ENCODE measurements around the gene LAMA3. TPM values are rescaled to one million over a fixed set of nuclear protein-coding genes. Genes with fewer than 3 reads are reported as not detected.

The LAMA3 gene
- total RNA-seq, 1 donor from 2014 or later = 8.4 TPM

DNA sequence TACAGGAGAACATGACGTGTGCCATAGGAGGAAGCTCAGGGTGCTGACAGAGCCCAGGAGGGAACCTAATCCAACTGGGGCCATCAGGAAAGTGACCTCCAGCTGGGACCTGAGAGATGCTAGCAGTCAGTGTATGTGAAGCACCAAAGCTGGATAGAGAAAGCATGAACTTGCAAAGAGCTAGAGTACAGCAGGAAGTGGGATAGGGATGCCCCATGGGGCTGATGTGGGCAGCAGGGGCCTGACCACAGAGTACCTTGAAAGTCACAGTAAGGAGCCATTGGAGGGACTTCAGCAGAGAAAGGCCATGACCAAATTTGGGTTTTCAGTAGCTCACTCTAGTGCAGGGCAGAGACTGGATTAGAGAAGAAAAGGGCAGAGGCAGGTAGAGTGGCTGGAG lies 233.7 kb downstream of the LAMA3 start:
- Histone ChIP-seq H3K36me3 (ENCODE audit: control insufficient read depth in 3 of 3, insufficient read depth in 3 of 3, low read length in 3 of 3) (peaks cover 0 to 2% (median 0%) of the 10 kb centered on the region in 3 donors), H3K4me1 (ENCODE audit: control insufficient read depth in 3 of 3, insufficient read depth in 3 of 3, low read length in 3 of 3) (no peaks in the 10 kb centered on the region), H3K9ac (ENCODE audit: low read depth in 1 of 3, low read length in 3 of 3) (no peak overlapping the region), H3K9me3 (ENCODE audit: control insufficient read depth in 3 of 3, low read length in 3 of 3) (no peaks in the 10 kb centered on the region), H3K27ac (ENCODE audit: low read depth, low read length) (no peak overlapping the region), H3K27me3 (ENCODE audit: control insufficient read depth in 3 of 3, insufficient read depth in 3 of 3, low read length in 3 of 3) (no peaks in the 10 kb centered on the region), H3K4me3 (ENCODE audit: low read length in 3 of 3) (no peak overlapping the region)

DNA sequence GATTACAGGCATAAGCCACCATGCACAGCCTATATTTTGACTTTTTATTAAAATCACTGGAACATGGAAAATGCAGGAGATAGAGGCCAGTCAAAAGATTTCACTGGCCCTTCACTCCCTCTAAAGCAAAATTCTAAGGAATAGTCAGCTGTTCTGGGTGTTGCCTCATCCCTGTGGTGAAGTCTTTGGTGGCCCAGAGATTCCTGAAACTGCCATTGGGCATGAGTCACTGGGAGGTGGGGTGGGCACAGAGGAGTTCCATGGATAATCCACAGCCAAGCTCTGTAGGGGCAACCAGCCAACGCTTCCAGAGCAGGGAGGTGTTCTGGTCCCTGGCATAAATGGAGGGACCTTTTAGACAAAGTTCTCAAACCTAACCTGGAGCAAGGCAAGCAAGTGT lies 235.6 kb downstream of the LAMA3 start:
- H3K4me1 ChIP-seq (ENCODE audit: control insufficient read depth in 3 of 3, insufficient read depth in 3 of 3, low read length in 3 of 3) = no peaks in the 10 kb centered on the region
- H3K9me3 ChIP-seq (ENCODE audit: control insufficient read depth in 3 of 3, low read length in 3 of 3) = no peaks in the 10 kb centered on the region
- H3K27ac ChIP-seq (ENCODE audit: low read depth, low read length) = no peak overlapping the region
- H3K36me3 ChIP-seq (ENCODE audit: control insufficient read depth in 3 of 3, insufficient read depth in 3 of 3, low read length in 3 of 3) = peaks cover 0 to 2% (median 0%) of the 10 kb centered on the region in 3 donors
- no peak overlapping the region for H3K9ac ChIP-seq (ENCODE audit: low read depth in 1 of 3, low read length in 3 of 3)
- H3K4me3 ChIP-seq (ENCODE audit: low read length in 3 of 3) = no peak overlapping the region
- H3K27me3 ChIP-seq (ENCODE audit: control insufficient read depth in 3 of 3, insufficient read depth in 3 of 3, low read length in 3 of 3) = no peaks in the 10 kb centered on the region

DNA sequence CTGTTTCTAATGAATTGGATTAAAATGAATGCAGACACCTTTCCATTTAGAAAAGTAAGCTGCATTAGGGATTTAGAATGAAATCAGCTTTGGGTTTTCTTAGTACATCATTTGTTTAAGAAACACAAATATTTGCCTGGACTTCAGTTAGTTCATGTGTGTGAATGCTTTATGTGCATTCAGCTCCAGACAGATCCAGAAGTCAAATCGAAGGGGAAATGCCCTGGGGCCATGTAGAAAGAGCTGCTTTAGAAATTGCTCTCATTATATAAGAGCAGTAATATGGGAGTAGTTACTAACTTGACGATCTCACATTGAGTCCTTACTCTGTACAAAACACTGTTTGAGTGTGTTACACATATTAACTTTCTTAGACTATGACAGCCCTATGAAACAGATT lies 237.3 kb downstream of the LAMA3 start:
- Histone ChIP-seq H3K36me3 (ENCODE audit: control insufficient read depth in 3 of 3, insufficient read depth in 3 of 3, low read length in 3 of 3) (no peaks in the 10 kb centered on the region), H3K27ac (ENCODE audit: low read depth, low read length) (no peak overlapping the region), H3K9ac (ENCODE audit: low read depth in 1 of 3, low read length in 3 of 3) (no peak overlapping the region), H3K27me3 (ENCODE audit: control insufficient read depth in 3 of 3, insufficient read depth in 3 of 3, low read length in 3 of 3) (no peaks in the 10 kb centered on the region), H3K4me3 (ENCODE audit: low read length in 3 of 3) (no peak overlapping the region), H3K4me1 (ENCODE audit: control insufficient read depth in 3 of 3, insufficient read depth in 3 of 3, low read length in 3 of 3) (no peaks in the 10 kb centered on the region), H3K9me3 (ENCODE audit: control insufficient read depth in 3 of 3, low read length in 3 of 3) (no peaks in the 10 kb centered on the region)

DNA sequence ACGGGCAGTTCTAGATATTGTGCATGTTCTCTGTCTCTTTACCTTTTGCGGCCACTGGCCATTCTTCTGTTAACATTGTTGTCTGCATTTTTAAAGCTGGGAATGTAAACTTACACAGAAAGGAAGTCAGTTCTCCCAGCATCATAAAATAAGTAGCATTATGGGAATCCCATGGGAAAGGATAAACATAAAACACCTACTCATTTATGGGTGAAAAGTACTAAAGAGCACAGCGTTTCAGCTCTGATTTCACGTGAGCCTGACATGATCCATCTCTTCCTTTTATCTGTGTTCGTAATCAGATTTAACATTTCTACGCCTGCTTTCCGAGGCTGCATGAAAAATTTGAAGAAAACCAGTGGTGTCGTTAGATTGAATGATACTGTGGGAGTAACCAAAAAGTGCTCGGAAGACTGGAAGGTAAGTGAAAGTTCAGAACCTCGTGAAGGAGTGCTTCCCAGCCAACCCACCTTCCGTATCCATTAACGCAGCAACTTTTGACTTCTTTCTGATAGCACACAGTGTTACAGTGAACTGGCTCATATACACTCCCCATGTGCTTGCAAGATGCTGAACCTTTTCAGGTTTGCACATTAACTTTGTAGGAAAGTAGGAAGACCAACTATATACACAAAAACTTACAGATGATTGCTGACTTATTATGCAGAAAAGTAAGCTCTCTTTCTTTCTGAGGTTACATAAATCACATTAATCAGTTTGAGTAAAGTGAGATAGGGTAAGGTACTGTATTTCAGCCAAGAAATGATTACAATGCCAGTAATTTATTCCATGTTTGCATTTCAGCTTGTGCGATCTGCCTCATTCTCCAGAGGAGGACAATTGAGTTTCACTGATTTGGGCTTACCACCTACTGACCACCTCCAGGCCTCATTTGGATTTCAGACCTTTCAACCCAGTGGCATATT lies 238.8 kb downstream of the LAMA3 start:
- Histone ChIP-seq H3K27me3 (ENCODE audit: control insufficient read depth in 3 of 3, insufficient read depth in 3 of 3, low read length in 3 of 3) (no peaks in the 10 kb centered on the region), H3K27ac (ENCODE audit: low read depth, low read length) (no peak overlapping the region)

DNA sequence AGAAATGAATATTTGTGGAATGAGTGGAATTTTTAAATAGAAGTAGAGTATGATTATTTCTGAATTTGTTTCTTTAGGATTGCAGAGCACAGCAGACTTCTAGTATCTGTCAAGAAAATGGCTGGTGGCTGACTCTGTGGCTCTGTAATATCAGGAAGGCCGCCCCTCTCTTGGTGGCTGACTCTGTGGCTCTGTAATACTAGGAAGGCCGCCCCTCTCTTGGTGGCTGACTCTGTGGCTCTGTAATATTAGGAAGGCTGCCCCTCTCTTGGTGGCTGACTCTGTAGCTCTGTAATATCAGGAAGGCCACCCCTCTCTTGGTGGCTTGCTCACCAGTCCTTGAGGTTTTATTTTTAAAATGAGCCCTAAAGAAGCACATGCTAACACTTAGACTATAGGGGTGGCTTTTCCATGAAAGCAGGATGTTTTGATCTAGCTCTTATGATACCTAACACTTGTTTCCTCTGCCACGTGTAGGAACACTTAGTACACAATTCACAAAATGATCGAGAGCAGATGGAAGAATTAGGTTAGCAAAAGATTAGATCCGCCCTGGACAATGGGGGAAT lies 240.2 kb downstream of the LAMA3 start:
- Histone ChIP-seq H3K9ac (ENCODE audit: low read depth in 1 of 3, low read length in 3 of 3) (no peak overlapping the region), H3K27me3 (ENCODE audit: control insufficient read depth in 3 of 3, insufficient read depth in 3 of 3, low read length in 3 of 3) (no peaks in the 10 kb centered on the region), H3K4me1 (ENCODE audit: control insufficient read depth in 3 of 3, insufficient read depth in 3 of 3, low read length in 3 of 3) (no peaks in the 10 kb centered on the region), H3K9me3 (ENCODE audit: control insufficient read depth in 3 of 3, low read length in 3 of 3) (no peaks in the 10 kb centered on the region), H3K4me3 (ENCODE audit: low read length in 3 of 3) (no peak overlapping the region), H3K27ac (ENCODE audit: low read depth, low read length) (no peak overlapping the region), H3K36me3 (ENCODE audit: control insufficient read depth in 3 of 3, insufficient read depth in 3 of 3, low read length in 3 of 3) (peaks cover 0 to 4% (median 0%) of the 10 kb centered on the region in 3 donors)

More for the DNA sequence above, 238.8 kb downstream of the LAMA3 start:
- Histone ChIP-seq H3K9me3 (ENCODE audit: control insufficient read depth in 3 of 3, low read length in 3 of 3) (no peaks in the 10 kb centered on the region), H3K4me3 (ENCODE audit: low read length in 3 of 3) (no peak overlapping the region), H3K4me1 (ENCODE audit: control insufficient read depth in 3 of 3, insufficient read depth in 3 of 3, low read length in 3 of 3) (no peaks in the 10 kb centered on the region), H3K36me3 (ENCODE audit: control insufficient read depth in 3 of 3, insufficient read depth in 3 of 3, low read length in 3 of 3) (peaks cover 0 to 4% (median 0%) of the 10 kb centered on the region in 3 donors), H3K9ac (ENCODE audit: low read depth in 1 of 3, low read length in 3 of 3) (no peak overlapping the region)

DNA sequence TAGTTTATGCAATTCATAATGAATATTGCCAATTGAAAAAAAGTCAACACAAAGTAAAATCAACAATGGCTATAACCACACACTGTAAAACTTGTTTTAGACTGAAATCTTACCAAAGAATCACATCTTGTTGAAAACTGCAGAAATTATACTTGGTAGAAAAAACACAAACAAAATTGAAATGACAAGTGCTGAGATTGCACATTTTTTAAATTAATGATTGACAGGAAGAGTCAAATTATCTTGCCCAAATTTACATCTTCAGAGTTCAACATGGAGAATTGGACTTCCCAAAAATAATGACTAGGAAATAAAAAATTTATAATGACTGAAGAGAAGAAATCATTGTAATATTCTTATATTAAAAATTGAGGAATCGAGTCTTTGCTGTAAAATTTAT lies 240.7 kb downstream of the LAMA3 start:
- no peaks in the 10 kb centered on the region for H3K9me3 ChIP-seq (ENCODE audit: control insufficient read depth in 3 of 3, low read length in 3 of 3)
- H3K4me3 ChIP-seq (ENCODE audit: low read length in 3 of 3) = no peak overlapping the region
- no peak overlapping the region for H3K9ac ChIP-seq (ENCODE audit: low read depth in 1 of 3, low read length in 3 of 3)
- H3K4me1 ChIP-seq (ENCODE audit: control insufficient read depth in 3 of 3, insufficient read depth in 3 of 3, low read length in 3 of 3) = no peaks in the 10 kb centered on the region
- no peak overlapping the region for H3K27ac ChIP-seq (ENCODE audit: low read depth, low read length)
- H3K27me3 ChIP-seq (ENCODE audit: control insufficient read depth in 3 of 3, insufficient read depth in 3 of 3, low read length in 3 of 3) = no peaks in the 10 kb centered on the region
- peaks cover 0 to 4% (median 0%) of the 10 kb centered on the region in 3 donors for H3K36me3 ChIP-seq (ENCODE audit: control insufficient read depth in 3 of 3, insufficient read depth in 3 of 3, low read length in 3 of 3)

DNA sequence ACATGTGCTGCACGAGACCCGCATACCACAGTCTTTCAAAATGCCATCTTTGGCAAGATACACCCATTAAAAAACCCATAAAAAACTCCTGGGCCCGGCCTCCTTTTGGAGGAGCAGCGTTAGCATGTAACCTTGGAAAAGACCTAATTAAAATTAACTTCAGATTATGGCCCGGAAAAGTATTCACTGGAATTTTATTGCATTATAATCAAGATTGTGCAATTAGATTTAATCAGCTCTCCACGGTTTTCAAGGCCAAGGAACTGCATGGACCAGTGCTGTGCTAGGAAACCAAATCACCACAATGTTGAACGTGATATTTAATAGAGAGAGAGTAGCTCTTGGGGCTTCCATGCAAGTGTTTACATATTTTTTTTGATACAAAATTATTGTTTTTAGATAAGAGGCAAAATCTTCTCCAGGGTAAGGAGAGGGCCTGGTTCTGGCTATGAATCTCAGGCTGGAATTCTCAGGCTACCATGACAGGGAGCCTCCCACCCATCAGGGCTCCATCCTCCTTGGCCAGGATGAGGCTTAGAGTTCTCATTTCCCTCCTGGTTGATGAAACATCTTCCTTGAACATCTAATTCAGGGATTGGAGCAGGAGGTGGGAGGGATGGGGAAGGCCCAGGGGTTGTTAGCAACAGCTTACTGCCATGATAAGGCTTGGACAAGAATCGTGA lies 243.3 kb downstream of the LAMA3 start:
- H3K27me3 ChIP-seq (ENCODE audit: control insufficient read depth in 3 of 3, insufficient read depth in 3 of 3, low read length in 3 of 3) = no peaks in the 10 kb centered on the region
- peaks cover 0 to 4% (median 0%) of the 10 kb centered on the region in 3 donors for H3K36me3 ChIP-seq (ENCODE audit: control insufficient read depth in 3 of 3, insufficient read depth in 3 of 3, low read length in 3 of 3)
- H3K27ac ChIP-seq (ENCODE audit: low read depth, low read length) = no peak overlapping the region
- H3K4me3 ChIP-seq (ENCODE audit: low read length in 3 of 3) = no peak overlapping the region
- no peaks in the 10 kb centered on the region for H3K4me1 ChIP-seq (ENCODE audit: control insufficient read depth in 3 of 3, insufficient read depth in 3 of 3, low read length in 3 of 3)
- H3K9ac ChIP-seq (ENCODE audit: low read depth in 1 of 3, low read length in 3 of 3) = no peak overlapping the region
- H3K9me3 ChIP-seq (ENCODE audit: control insufficient read depth in 3 of 3, low read length in 3 of 3) = no peaks in the 10 kb centered on the region

DNA sequence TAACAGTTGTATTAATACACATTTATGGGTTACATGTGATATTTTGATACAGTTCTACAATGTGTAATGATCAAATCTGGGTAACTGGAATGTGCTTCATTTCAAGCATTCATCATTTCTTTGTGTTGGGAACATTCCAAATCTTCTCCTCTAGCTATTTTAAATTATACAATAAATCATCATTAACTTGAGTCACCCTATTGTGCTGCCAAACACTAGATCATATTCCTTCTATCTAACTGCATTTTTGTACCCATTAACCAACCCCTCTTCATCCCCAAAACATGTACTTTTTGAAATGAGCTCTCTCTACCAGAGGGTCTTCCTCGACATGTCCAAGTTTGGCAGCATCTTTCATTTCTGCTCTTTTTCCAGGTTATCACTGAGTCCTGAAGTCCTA lies 244.2 kb downstream of the LAMA3 start:
- H3K4me3 ChIP-seq (ENCODE audit: low read length in 3 of 3) = no peak overlapping the region
- no peak overlapping the region for H3K9ac ChIP-seq (ENCODE audit: low read depth in 1 of 3, low read length in 3 of 3)
- peaks cover 0 to 4% (median 0%) of the 10 kb centered on the region in 3 donors for H3K36me3 ChIP-seq (ENCODE audit: control insufficient read depth in 3 of 3, insufficient read depth in 3 of 3, low read length in 3 of 3)
- H3K9me3 ChIP-seq (ENCODE audit: control insufficient read depth in 3 of 3, low read length in 3 of 3) = no peaks in the 10 kb centered on the region
- H3K27ac ChIP-seq (ENCODE audit: low read depth, low read length) = no peak overlapping the region
- no peaks in the 10 kb centered on the region for H3K27me3 ChIP-seq (ENCODE audit: control insufficient read depth in 3 of 3, insufficient read depth in 3 of 3, low read length in 3 of 3)
- no peaks in the 10 kb centered on the region for H3K4me1 ChIP-seq (ENCODE audit: control insufficient read depth in 3 of 3, insufficient read depth in 3 of 3, low read length in 3 of 3)

DNA sequence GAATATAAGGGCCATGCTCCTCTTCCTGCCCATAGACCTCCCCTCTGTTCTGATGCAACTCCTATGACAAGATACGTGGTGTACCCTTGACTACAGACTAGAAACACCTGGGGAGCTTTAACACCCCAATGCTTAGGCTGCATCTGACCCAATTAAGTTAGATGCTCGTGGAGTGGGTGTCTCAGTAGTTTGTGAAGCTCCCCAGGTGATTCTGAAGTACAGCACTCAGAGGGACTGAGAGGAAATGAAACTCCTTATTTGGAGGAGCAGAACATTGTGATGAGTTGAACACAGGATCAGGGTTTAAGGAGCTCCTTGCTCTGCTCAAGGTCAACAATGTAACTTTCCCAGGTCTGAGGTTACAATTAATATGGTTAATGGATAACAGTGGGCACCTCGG lies 245.0 kb downstream of the LAMA3 start:
- no peaks in the 10 kb centered on the region for H3K9me3 ChIP-seq (ENCODE audit: control insufficient read depth in 3 of 3, low read length in 3 of 3)
- H3K4me1 ChIP-seq (ENCODE audit: control insufficient read depth in 3 of 3, insufficient read depth in 3 of 3, low read length in 3 of 3) = peaks cover 0 to 2% (median 0%) of the 10 kb centered on the region in 3 donors
- H3K27ac ChIP-seq (ENCODE audit: low read depth, low read length) = no peak overlapping the region
- H3K9ac ChIP-seq (ENCODE audit: low read depth in 1 of 3, low read length in 3 of 3) = no peak overlapping the region
- peaks cover 0 to 4% (median 0%) of the 10 kb centered on the region in 3 donors for H3K36me3 ChIP-seq (ENCODE audit: control insufficient read depth in 3 of 3, insufficient read depth in 3 of 3, low read length in 3 of 3)
- H3K27me3 ChIP-seq (ENCODE audit: control insufficient read depth in 3 of 3, insufficient read depth in 3 of 3, low read length in 3 of 3) = no peaks in the 10 kb centered on the region
- no peak overlapping the region for H3K4me3 ChIP-seq (ENCODE audit: low read length in 3 of 3)

DNA sequence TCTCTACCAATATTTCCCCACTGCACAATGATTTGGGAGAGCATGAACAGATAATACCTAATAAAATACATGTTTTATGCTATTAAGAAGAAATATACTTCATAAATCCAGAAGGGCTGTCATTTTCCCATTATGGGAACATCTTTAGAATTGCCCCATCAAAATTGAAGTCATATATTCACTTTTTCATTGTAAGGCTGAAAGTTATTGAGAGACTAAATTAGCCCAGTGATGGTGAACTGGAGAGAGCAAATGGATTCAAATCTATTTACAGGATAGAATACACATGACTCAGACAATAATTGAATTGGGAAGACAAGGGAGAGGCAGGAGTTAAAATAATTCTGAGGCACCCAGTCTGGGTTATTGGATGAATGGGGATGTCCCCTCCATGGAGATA lies 245.6 kb downstream of the LAMA3 start:
- Histone ChIP-seq H3K27me3 (ENCODE audit: control insufficient read depth in 3 of 3, insufficient read depth in 3 of 3, low read length in 3 of 3) (no peaks in the 10 kb centered on the region), H3K36me3 (ENCODE audit: control insufficient read depth in 3 of 3, insufficient read depth in 3 of 3, low read length in 3 of 3) (peaks cover 0 to 4% (median 0%) of the 10 kb centered on the region in 3 donors), H3K27ac (ENCODE audit: low read depth, low read length) (no peak overlapping the region), H3K9me3 (ENCODE audit: control insufficient read depth in 3 of 3, low read length in 3 of 3) (no peaks in the 10 kb centered on the region), H3K4me1 (ENCODE audit: control insufficient read depth in 3 of 3, insufficient read depth in 3 of 3, low read length in 3 of 3) (peaks cover 0 to 2% (median 0%) of the 10 kb centered on the region in 3 donors), H3K9ac (ENCODE audit: low read depth in 1 of 3, low read length in 3 of 3) (no peak overlapping the region), H3K4me3 (ENCODE audit: low read length in 3 of 3) (no peak overlapping the region)

Measured in skeletal muscle tissue (tissue), 4 donors.